ENCODE results near the gene PCBP3.

GRCh38 chr21:45856906-45857305 lies 213.4 kb downstream of the PCBP3 start:
- TF ChIP-seq CTCF (IDR thresholded peaks at IDR 0.05; ENCODE audit: extremely low read depth in 1 of 2, insufficient read depth in 1 of 2, low read depth in 1 of 2, low read length in 2 of 2) = no peak
- TF ChIP-seq POLR2A (IDR thresholded peaks at IDR 0.05; ENCODE audit: low read depth, low read length) = no peak

Measured in endothelial cell of umbilical vein (primary cell).